Loucy (cell line): ENCODE measurements around the gene ARMC9.
A peak's percentile ranks its signal among the peaks of the same experiment; 100 is the strongest.

ENCODE experiments used
- H2AFZ ChIP-seq: fragments of 200-600 bp; sonication (generic); 2 replicates; pipeline ENCODE4 v1.6.0; 2016; ENCODE audit warnings: antibody characterized with exemption, mild to moderate bottlenecking, low read length, moderate library complexity
- H3F3A ChIP-seq: fragments of 200-600 bp; 2 replicates; pipeline ENCODE4 v1.6.0; 2016; ENCODE audit warnings: antibody characterized with exemption, low read depth, mild to moderate bottlenecking
- H3K27me3 ChIP-seq: fragments of 200-600 bp; sonication (generic); 2 replicates; pipeline ENCODE4 v1.6.1; 2014; ENCODE audit warnings: low read length, mild to moderate bottlenecking; ENCODE audit not compliant: insufficient read depth, poor library complexity, severe bottlenecking
- H3K36me3 ChIP-seq: fragments of 200-600 bp; sonication (generic); 2 replicates; pipeline ENCODE4 v1.6.1; 2016; ENCODE audit warnings: low read length; ENCODE audit not compliant: insufficient read depth
- H3K4me1 ChIP-seq: fragments of 200-600 bp; sonication (generic); 2 replicates; pipeline ENCODE4 v1.5.1; 2014; ENCODE audit warnings: low read length, mild to moderate bottlenecking; ENCODE audit not compliant: insufficient read depth, poor library complexity, severe bottlenecking
- H3K4me2 ChIP-seq: fragments of 200-600 bp; sonication (generic); 2 replicates; pipeline ENCODE4 v1.6.0; 2014; ENCODE audit warnings: antibody characterized with exemption, low read length, low read depth, mild to moderate bottlenecking; ENCODE audit not compliant: poor library complexity, severe bottlenecking
- H3K4me3 ChIP-seq: fragments of 200-600 bp; sonication (generic); 2 replicates; pipeline ENCODE4 v1.5.1; 2014; ENCODE audit warnings: low read length, mild to moderate bottlenecking, mixed read lengths; ENCODE audit not compliant: poor library complexity, severe bottlenecking
- H3K79me2 ChIP-seq: fragments of 200-600 bp; sonication (generic); 2 replicates; pipeline ENCODE4 v1.6.1; 2014; ENCODE audit warnings: low read length; ENCODE audit not compliant: insufficient read depth
- H3K9ac ChIP-seq: fragments of 200-600 bp; sonication (generic); 2 replicates; pipeline ENCODE4 v1.6.0; 2014; ENCODE audit warnings: mild to moderate bottlenecking, low read depth, low read length, moderate library complexity; ENCODE audit not compliant: poor library complexity, severe bottlenecking
- H3K9me2 ChIP-seq: fragments of 200-600 bp; sonication (generic); replicated peaks from 2 replicates; pipeline ENCODE4 v1.6.1; 2016; ENCODE audit warnings: low read depth, low read length, mixed read lengths
- H3K9me3 ChIP-seq: fragments of 200-600 bp; sonication (generic); 2 replicates; pipeline ENCODE4 v1.6.1; 2014; ENCODE audit warnings: mild to moderate bottlenecking, antibody characterized with exemption, low read length, low read depth; ENCODE audit not compliant: insufficient read depth
- H4K20me1 ChIP-seq: fragments of 200-600 bp; sonication (generic); 2 replicates; pipeline ENCODE4 v1.6.0; 2014; ENCODE audit warnings: antibody characterized with exemption, low read length, mild to moderate bottlenecking; ENCODE audit not compliant: insufficient read depth, poor library complexity, severe bottlenecking
- CTCF ChIP-seq: fragments of 200-600 bp; sonication (generic); conservative IDR thresholded peaks from 2 replicates; pipeline ENCODE4 v1.5.1; 2014; ENCODE audit warnings: mild to moderate bottlenecking, antibody characterized with exemption, low read length
- EZH2phosphoT487 ChIP-seq: fragments of 200-600 bp; IDR thresholded peaks from 2 replicates; pipeline ENCODE4 v1.6.1; 2018; ENCODE audit warnings: antibody characterized with exemption, mild to moderate bottlenecking, moderate library complexity, borderline replicate concordance

Gene ARMC9

GRCh38 chr2:231223001-231223375 is 24.6 kb downstream of the ARMC9 start:
- no peak overlapping the region for H2AFZ ChIP-seq
- no peaks in the 10 kb centered on the region for H3K9me3 ChIP-seq
- no peaks in the 10 kb centered on the region for H3K36me3 ChIP-seq
- H3K9ac ChIP-seq, result no peak overlapping the region
- no peak overlapping the region for H3K4me2 ChIP-seq
- no peaks in the 10 kb centered on the region for H3K9me2 ChIP-seq
- no peaks in the 10 kb centered on the region for H3K27me3 ChIP-seq
- no peaks in the 10 kb centered on the region for H4K20me1 ChIP-seq
- H3K4me3 ChIP-seq, result no peak overlapping the region
- H3F3A ChIP-seq, result peaks cover 6% of the 10 kb centered on the region; the same call in 1 of the 2 replicates
- no peaks in the 10 kb centered on the region for H3K79me2 ChIP-seq
- TF ChIP-seq EZH2phosphoT487, result no peak
- TF ChIP-seq CTCF, result no peak
- H3K4me1 ChIP-seq, result peaks cover 7% of the 10 kb centered on the region

- Histone ChIP-seq H3K4me3 (no peak overlapping the region), H3K79me2 (no peaks in the 10 kb centered on the region), H3K27me3 (no peaks in the 10 kb centered on the region), H3K4me1 (peaks cover 10% of the 10 kb centered on the region), H4K20me1 (no peaks in the 10 kb centered on the region), H3K9me3 (no peaks in the 10 kb centered on the region), H2AFZ (no peak overlapping the region), H3K36me3 (no peaks in the 10 kb centered on the region), H3K4me2 (no peak overlapping the region), H3K9me2 (no peaks in the 10 kb centered on the region), H3K9ac (no peak overlapping the region), H3F3A (peaks cover 7% of the 10 kb centered on the region; the same call in 1 of the 2 replicates)
- no peak for TF ChIP-seq CTCF
- TF ChIP-seq EZH2phosphoT487, result no peak
Observed at GRCh38 chr2:231223458-231223976, 25.1 kb downstream of the ARMC9 start.

- no peaks in the 10 kb centered on the region for H4K20me1 ChIP-seq
- no peaks in the 10 kb centered on the region for H3K9me3 ChIP-seq
- peak overlapping the region; percentile 58; the same call in 1 of the 2 replicates for H2AFZ ChIP-seq
- no peaks in the 10 kb centered on the region for H3K79me2 ChIP-seq
- H3K36me3 ChIP-seq, result no peaks in the 10 kb centered on the region
- H3K27me3 ChIP-seq, result no peaks in the 10 kb centered on the region
- H3K4me3 ChIP-seq, result peak overlapping the region; percentile 50
- peaks cover 36% of the 10 kb centered on the region for H3K4me1 ChIP-seq
- H3K9me2 ChIP-seq, result no peaks in the 10 kb centered on the region
- peak overlapping the region; percentile 67 for H3K9ac ChIP-seq
- no peak for TF ChIP-seq EZH2phosphoT487
- peak; percentile 93 for TF ChIP-seq CTCF
- peaks cover 16% of the 10 kb centered on the region; the same call in 1 of the 2 replicates for H3F3A ChIP-seq
- H3K4me2 ChIP-seq, result peak overlapping the region; percentile 74
Observed at GRCh38 chr2:231227310-231228162, 29.1 kb downstream of the ARMC9 start.
